NT2/D1 (cell line): ENCODE data around the gene TTR.

Experiments used
- SUZ12 ChIP-seq: IDR thresholded peaks from 2 replicates; pipeline ENCODE4 v1.6.1; 2011; ENCODE audit not compliant: insufficient read length, insufficient read depth; ENCODE audit errors: extremely low read depth
- YY1 ChIP-seq: IDR thresholded peaks from 2 replicates; pipeline ENCODE4 v1.6.1; 2011; ENCODE audit not compliant: insufficient read length, insufficient read depth
- ZNF274 ChIP-seq: IDR thresholded peaks from 2 replicates; pipeline ENCODE4 v1.6.1; 2011; ENCODE audit warnings: mild to moderate bottlenecking, low read depth, low read length

- no peak for TF ChIP-seq YY1
- TF ChIP-seq ZNF274: no peak
- TF ChIP-seq SUZ12: no peak
These were observed 16.0 kb upstream of the TTR start for GRCh38 chr18:31575515-31576257.
